Body of pancreas (tissue), 4 donors: ENCODE measurements around the gene RIMS3. TPM values are rescaled to one million over a fixed set of nuclear protein-coding genes. Genes with fewer than 3 reads are reported as not detected.
A peak's percentile ranks its signal among the peaks of the same experiment; 100 is the strongest.
"Not testable (repeated sequence)": the region's sequence is repeated elsewhere in the genome, so short reads cannot be mapped to it uniquely, and the experiment has no call there.

Source experiments
- ATAC-seq: fragments of 150-250 bp; one replicate; pipeline ENCODE4 v1.9.1; 2016
- DNase-seq, 4 donors: peaks; one replicate each; pipeline ENCODE4 v3.0.0-alpha.2; 2019
- H3K27ac ChIP-seq, 4 donors: fragments of 200-600 bp; sonication (generic); 1 replicate in 3 of 4; 2 replicates in 1 of 4; pipeline versions ENCODE4 v1.5.1 to v1.6.1; 2016 to 2019; ENCODE audit warnings: mild to moderate bottlenecking in 1 of 4, mixed read lengths in 1 of 4, moderate library complexity in 1 of 4
- H3K27me3 ChIP-seq, 2 donors: fragments of 200-600 bp; sonication (generic); one replicate each; pipeline ENCODE4 v1.6.0; 2016; ENCODE audit warnings: mild to moderate bottlenecking in 1 of 2
- H3K36me3 ChIP-seq, 2 donors: fragments of 200-600 bp; sonication (generic); replicated peaks in 1 of 2; 2 replicates each; pipeline ENCODE4 v1.5.1; 2016; ENCODE audit warnings: low read depth in 2 of 2; ENCODE audit not compliant: insufficient read depth in 1 of 2
- H3K4me1 ChIP-seq: fragments of 200-600 bp; sonication (generic); one replicate; pipeline ENCODE4 v1.6.0; 2016
- H3K4me3 ChIP-seq, 2 donors: fragments of 200-600 bp; sonication (generic); 1 replicate in 1 of 2; 2 replicates in 1 of 2; pipeline ENCODE4 v1.5.1; 2016 to 2019
- H3K9me3 ChIP-seq, 3 donors: fragments of 200-600 bp; sonication (generic); 1 replicate in 2 of 3; 2 replicates in 1 of 3; pipeline ENCODE4 v1.5.1; 2016
- POLR2A ChIP-seq, 3 donors: fragments of 450-650 bp; IDR thresholded peaks; one replicate each; pipeline ENCODE4 v1.6.1; 2016; ENCODE audit warnings: antibody characterized with exemption in 3 of 3, mild to moderate bottlenecking in 2 of 3
- WGBS, 2 donors: methylation state at CpG; one replicate each; pipeline ENCODE4 v1.1.5; 2017; 5-methylcytosine and 5-hydroxymethylcytosine counted together
- intact Hi-C: fragments of 100-400 bp; cut with DNase I; formaldehyde crosslinking; loops from one replicate; pipeline ENCODE4 v1.15.1; 2023
- total RNA-seq, 2 donors: library from RNA; depleted of rRNA; stranded (reverse); fragments of >200 nt; gene quantifications; one replicate each; pipeline ENCODE4 v1.1.0, GENCODE V29; 2016
- TF ChIP-seq, protein P1 (sequence below), 7 experiments: fragments of 450-650 bp in 4 of 7; fragments of 200-600 bp in 3 of 7; sonication (generic) in 3 of 7; IDR thresholded peaks; one replicate each; pipeline ENCODE4 v1.5.1; 2016 to 2019; ENCODE audit warnings: antibody characterized with exemption in 7 of 7

The RIMS3 gene
- total RNA-seq, 2 donors from 2014 or later = 0.66 to 2.1 TPM

DNA sequence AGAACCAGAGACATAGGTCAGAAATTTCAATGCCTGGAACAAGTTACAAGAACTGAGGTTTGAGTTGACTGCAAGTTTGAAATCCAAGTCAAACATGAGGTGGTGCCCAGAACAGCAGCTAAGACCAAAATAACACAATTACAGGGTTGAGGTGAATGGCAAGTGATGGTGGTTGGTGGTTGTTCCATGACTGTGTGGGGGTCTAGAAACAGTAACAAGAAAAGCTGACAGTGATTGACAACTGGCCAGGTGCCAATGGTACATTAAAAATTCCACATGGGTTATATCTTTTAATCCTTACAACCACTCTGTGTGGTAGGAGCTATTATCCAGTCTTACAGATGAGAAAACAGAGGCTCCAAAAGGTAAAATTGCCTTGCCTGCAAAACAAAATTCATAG lies 32.0 kb downstream of the RIMS3 start:
- no peaks in the 10 kb centered on the region for H3K9me3 ChIP-seq
- H3K4me1 ChIP-seq = no peaks in the 10 kb centered on the region
- H3K27me3 ChIP-seq = no peaks in the 10 kb centered on the region
- intact Hi-C loops = no loop called here
- H3K36me3 ChIP-seq = no peaks in the 10 kb centered on the region
- no peak for DNase-seq
- no peak overlapping the region for H3K4me3 ChIP-seq
- no peak overlapping the region for H3K27ac ChIP-seq
- TF ChIP-seq POLR2A (IDR thresholded peaks at IDR 0.05) = no peak
- TF ChIP-seq, protein P1, sequence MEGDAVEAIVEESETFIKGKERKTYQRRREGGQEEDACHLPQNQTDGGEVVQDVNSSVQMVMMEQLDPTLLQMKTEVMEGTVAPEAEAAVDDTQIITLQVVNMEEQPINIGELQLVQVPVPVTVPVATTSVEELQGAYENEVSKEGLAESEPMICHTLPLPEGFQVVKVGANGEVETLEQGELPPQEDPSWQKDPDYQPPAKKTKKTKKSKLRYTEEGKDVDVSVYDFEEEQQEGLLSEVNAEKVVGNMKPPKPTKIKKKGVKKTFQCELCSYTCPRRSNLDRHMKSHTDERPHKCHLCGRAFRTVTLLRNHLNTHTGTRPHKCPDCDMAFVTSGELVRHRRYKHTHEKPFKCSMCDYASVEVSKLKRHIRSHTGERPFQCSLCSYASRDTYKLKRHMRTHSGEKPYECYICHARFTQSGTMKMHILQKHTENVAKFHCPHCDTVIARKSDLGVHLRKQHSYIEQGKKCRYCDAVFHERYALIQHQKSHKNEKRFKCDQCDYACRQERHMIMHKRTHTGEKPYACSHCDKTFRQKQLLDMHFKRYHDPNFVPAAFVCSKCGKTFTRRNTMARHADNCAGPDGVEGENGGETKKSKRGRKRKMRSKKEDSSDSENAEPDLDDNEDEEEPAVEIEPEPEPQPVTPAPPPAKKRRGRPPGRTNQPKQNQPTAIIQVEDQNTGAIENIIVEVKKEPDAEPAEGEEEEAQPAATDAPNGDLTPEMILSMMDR (IDR thresholded peaks at IDR 0.05) = no peak
- no peak for ATAC-seq

DNA sequence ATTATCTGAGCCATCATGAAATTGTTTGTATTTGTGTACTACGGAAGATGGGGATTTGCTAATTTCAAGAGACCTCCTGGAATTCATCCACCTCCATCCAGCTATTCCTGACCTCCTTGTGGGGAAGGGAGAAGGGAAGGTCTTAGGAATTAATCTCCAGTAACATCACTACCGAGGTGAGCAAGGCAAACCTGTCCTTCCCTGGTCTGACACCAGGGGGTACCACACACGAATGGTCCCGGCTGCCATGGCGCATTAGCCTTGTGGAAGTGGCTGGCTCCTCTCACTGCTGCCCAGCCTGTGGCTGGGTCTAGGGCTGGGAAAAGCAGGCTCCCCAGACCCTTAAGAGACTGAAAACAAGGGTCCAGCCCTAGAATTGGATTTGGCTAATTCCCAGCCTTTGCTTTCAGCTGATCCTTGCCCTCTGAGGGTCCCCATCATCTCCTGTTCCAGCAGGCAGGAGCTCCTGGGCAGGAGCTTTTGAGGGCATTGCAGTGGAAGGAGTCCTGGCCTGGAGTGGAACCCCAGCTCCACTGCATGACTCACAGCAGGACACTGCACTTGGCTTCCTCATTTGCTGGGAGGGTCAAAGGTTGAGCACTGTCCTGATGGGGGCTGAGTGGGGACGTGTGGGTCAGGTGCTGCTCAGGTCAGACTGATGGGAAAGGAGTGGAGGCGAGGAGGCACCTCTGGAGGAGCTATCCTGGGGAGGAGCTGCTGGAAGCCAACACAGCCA lies 34.8 kb downstream of the RIMS3 start:
- no peaks in the 10 kb centered on the region for H3K36me3 ChIP-seq
- H3K4me3 ChIP-seq = no peak overlapping the region
- intact Hi-C loops = no loop called here
- peak; percentile 43 to 72 (median 61) for DNase-seq
- TF ChIP-seq, protein P1 (IDR thresholded peaks at IDR 0.05) = peak in 6 of 7 experiments; percentile 28 to 64 (median 52)
- no peak for TF ChIP-seq POLR2A (IDR thresholded peaks at IDR 0.05)
- H3K27ac ChIP-seq = no peak overlapping the region
- 57 to 59% methylated on average over 3 to 7 of the region's 7 CpGs for WGBS, 2 donors
- peak; percentile 68 for ATAC-seq
- no peaks in the 10 kb centered on the region for H3K27me3 ChIP-seq
- peaks cover 4% of the 10 kb centered on the region for H3K4me1 ChIP-seq
- H3K9me3 ChIP-seq = no peaks in the 10 kb centered on the region

DNA sequence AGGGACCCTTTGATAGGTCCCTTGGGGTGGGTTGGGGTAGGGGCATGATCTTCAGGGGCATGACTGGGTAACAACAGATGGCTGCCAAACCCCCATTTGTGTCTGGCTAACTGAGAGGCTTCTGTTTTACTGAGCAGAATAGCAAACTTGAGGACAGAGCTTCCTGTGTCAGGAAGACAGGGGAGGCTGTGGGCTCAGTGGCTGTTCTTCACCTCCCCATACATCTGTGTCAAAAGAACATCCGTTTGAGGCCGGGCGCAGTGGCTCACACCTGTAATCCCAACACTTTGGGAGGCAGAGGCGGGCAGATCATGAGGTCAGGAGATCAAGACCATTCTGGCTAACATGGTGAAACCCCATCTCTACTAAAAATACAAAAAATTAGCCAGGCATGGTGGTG lies 35.9 kb downstream of the RIMS3 start:
- DNase-seq, H3K27me3 ChIP-seq, H3K4me3 ChIP-seq, H3K4me1 ChIP-seq, H3K9me3 ChIP-seq, H3K27ac ChIP-seq, ATAC-seq, intact Hi-C loops, H3K36me3 ChIP-seq: not testable (repeated sequence)
- WGBS, 2 donors = 71 to 90% methylated on average over 4 of the region's 4 CpGs

DNA sequence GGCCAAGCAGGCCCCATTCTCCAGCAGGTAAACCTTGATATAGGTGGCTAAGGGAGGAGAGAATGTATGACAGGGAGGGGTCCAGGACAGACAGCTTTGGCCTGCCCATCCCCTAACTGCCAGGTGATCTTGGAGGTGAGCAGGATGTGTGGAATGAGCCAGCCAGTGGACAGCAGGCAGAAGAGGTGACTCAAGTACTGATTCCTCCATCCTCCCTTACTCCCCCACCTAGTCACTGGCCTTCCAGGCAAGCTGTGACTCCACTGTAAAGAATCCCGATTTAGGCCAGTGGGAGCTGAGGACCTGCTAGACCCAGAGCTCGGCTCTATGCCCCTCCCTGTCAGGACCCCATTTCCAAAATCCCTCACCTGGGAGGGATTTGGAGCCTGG lies 36.6 kb downstream of the RIMS3 start:
- WGBS, 2 donors = 81 to 94% methylated on average over 2 of the region's 2 CpGs
- no peak for DNase-seq
- Histone ChIP-seq H3K27me3 (no peaks in the 10 kb centered on the region), H3K4me3 (no peak overlapping the region), H3K4me1 (peaks cover 10% of the 10 kb centered on the region), H3K9me3 (no peaks in the 10 kb centered on the region), H3K36me3 (no peaks in the 10 kb centered on the region), H3K27ac (no peak overlapping the region)
- no peak for ATAC-seq
- TF ChIP-seq POLR2A (IDR thresholded peaks at IDR 0.05) = no peak
- TF ChIP-seq, protein P1 (IDR thresholded peaks at IDR 0.05) = no peak
- intact Hi-C loops = no loop called here

DNA sequence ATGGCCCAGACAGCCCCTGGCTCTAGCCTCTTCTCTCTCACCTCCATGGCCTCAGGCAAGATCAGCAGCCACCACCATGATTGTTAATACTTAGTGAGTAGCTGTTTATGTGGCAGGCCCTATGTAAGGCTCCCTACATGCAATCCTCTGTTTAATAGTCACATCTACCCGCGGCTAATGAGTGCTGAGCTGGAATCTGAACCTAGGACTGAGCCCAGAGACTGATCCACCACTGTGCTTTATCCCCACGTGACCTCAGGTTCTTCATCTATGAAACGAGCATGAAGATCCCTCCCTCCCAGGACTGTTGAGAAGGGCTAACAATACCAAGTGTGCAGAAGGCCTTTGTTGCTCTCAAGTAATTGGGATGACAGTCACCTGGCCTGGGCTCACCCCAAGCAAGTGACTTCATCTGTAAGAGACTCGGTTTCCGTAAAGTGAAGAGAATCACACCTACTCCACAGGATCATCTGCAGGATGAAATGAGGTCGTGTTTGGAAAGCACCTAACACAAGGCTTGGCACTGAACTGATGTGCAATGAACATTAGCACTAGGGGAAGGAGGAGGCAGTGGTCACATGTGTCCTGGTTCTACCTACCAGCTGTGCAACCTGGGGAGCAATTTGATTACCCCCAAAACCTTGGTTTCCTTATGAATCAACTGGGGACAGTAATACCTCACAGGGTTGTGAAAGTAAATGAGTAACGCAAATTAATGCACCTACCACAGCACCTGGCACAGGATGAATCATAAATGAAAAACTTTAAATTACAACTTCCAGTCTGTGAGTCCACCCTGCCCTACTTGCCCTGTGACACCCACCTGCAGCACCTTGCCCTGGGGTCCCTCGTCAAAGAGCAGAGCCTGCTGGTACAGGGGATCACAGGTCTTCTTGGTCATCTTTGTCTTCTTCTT lies 37.2 kb downstream of the RIMS3 start:
- Histone ChIP-seq H3K4me3 (no peak overlapping the region), H3K4me1 (peaks cover 10% of the 10 kb centered on the region), H3K27ac (no peak overlapping the region), H3K27me3 (no peaks in the 10 kb centered on the region), H3K9me3 (no peaks in the 10 kb centered on the region), H3K36me3 (no peaks in the 10 kb centered on the region)
- no peak for DNase-seq
- 74 to 81% methylated on average over 9 of the region's 9 CpGs for WGBS, 2 donors
- no peak for TF ChIP-seq POLR2A (IDR thresholded peaks at IDR 0.05)
- TF ChIP-seq, protein P1 (IDR thresholded peaks at IDR 0.05) = no peak
- ATAC-seq = no peak
- intact Hi-C loops = no loop called here
